GM12875 (cell line): Measurements from ENCODE around the gene ZNF618.

Experiments
- H3K4me3 ChIP-seq: one replicate; pipeline ENCODE4 v1.5.1; 2011; ENCODE audit warnings: low read depth, low read length, control low read depth
- CTCF ChIP-seq: IDR thresholded peaks from 2 replicates; pipeline ENCODE4 v1.5.1; 2011; ENCODE audit warnings: low read depth, mild to moderate bottlenecking, control low read depth, inconsistent platforms, low read length, moderate library complexity, borderline replicate concordance; ENCODE audit not compliant: insufficient read depth

The ZNF618 gene

DNA sequence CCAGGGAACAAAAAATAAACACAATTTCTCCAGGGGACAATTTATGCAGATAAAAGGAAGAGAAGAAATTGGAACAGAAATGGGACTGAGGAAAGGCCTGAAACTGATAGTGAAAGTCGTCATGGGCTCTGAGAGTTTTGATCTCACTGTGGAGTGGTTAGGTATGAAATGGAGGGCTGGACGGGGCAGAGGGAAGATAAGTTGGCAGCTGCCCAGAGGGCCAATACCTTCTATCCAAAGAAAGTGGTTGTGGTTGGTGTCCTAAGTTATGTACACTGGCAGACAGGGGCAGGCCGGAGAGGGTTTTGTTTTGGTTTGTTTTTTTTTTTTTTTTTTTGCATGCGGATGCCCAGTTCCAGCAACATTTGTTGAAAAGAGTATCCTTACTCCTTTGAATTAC is 46.1 kb downstream of the ZNF618 start:
- TF ChIP-seq CTCF = no peak
- H3K4me3 ChIP-seq = no peak overlapping the region

DNA sequence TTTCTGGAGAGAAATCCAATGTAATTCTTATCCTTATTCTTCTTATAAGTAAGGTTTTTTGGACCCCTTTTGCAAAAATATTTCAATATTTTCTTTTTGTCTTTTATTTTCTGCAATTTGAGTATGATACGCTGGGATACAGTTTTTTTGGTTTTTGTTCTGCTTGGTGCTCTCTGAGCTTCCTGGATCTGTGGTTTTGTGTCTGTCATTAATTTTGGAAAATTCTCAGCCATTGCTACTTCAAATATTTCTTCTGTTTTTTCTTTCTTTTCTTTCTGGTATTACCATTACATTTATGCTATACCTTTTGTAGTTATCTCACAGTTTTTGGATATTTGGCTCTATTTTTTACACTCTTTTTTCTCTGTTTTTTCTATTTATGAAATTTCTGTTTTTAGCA is 50.1 kb downstream of the ZNF618 start:
- no peak overlapping the region for H3K4me3 ChIP-seq
- TF ChIP-seq CTCF = no peak

GRCh38 chr9:113927277-113927676 is 51.2 kb downstream of the ZNF618 start:
- no peak overlapping the region for H3K4me3 ChIP-seq
- no peak for TF ChIP-seq CTCF

DNA sequence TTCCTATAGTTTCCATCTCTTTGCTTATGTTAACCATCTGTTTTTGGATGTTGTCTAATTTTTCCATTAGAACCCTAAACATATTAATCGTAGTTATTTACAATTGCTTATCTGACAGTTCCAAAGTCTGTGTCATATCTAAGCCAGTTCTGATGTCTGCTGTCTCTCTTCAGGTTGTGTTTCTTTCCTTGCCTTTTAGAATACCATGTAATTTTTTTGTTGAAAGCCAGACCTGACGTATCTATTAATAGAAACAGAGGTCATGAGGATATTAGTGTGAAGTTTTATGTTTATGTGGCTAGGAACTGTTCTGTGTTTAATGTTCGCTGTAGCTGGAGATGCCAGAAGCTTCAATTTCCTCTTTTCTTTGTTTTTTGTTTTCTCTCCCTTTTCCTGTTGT is 52.2 kb downstream of the ZNF618 start:
- H3K4me3 ChIP-seq = no peak overlapping the region
- TF ChIP-seq CTCF = no peak

GRCh38 chr9:113929634-113930389 is 53.7 kb downstream of the ZNF618 start:
- no peak for TF ChIP-seq CTCF
- no peak overlapping the region for H3K4me3 ChIP-seq

DNA sequence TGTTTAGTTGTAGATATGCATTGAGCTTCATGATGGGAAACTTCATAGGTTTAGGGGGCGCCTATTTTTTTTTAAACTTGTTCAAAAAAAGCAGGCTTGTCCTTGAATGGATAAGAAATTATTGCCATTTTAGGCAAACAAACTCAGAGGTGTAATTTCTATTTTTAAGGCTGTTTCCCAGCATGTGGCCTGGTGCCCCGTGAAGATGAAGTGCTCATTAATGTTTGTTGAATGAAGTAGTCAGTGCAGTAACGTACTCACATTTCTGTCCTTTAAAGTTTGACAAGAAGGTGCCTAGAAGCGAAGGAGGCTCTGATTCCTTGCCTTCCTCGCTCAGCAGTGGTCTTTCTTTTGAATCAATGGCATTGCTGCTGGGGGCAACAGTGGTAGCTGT is 54.3 kb downstream of the ZNF618 start:
- H3K4me3 ChIP-seq = no peak overlapping the region
- TF ChIP-seq CTCF = no peak

DNA sequence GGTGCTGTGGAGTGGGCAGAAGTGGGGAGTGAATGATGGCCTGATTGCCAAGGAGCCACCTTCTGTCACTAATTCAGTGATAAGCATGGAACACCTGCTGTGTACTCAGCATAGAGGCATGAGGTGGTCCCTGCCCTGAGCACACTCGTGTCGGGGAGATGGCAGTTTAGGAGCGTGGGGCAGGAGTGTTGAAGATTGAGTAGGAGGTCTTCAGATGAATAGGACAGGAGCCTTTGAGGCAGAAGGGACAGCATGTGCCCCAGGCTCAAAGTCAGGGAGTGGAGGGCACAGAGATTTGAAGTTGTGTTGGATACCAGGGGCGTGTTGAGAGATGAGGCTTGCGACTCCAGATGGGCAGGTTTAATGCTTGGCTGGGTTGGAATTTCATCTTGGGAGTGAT is 55.0 kb downstream of the ZNF618 start:
- H3K4me3 ChIP-seq = no peak overlapping the region
- no peak for TF ChIP-seq CTCF
